ENCODE measurements around the gene EPHA6. TPM values are rescaled to one million over a fixed set of nuclear protein-coding genes. Genes with fewer than 3 reads are reported as not detected.

Gene EPHA6
- total RNA-seq, 1 experiment from 2014 or later, result 0.61 TPM

- Histone ChIP-seq H3K4me2 (ENCODE audit: insufficient read depth, insufficient read length, low read length) (no peak overlapping the region), H3K18ac (ENCODE audit: insufficient read length, low read depth, low read length) (no peak overlapping the region), H4K20me1 (ENCODE audit: control insufficient read depth, insufficient read depth, insufficient read length) (no peaks in the 10 kb centered on the region), H2AFZ (ENCODE audit: low read length) (no peak overlapping the region), H3K79me2 (ENCODE audit: insufficient read depth, low read length) (no peaks in the 10 kb centered on the region), H2BK20ac (ENCODE audit: low read depth, low read length, poor library complexity, severe bottlenecking) (no peak overlapping the region), H3K27me3 (ENCODE audit: insufficient read depth, low read length) (no peaks in the 10 kb centered on the region), H3K23ac (ENCODE audit: insufficient read length, low read depth, low read length) (no peak overlapping the region), H3K79me1 (ENCODE audit: insufficient read depth, low read depth, low read length, poor library complexity, severe bottlenecking) (no peaks in the 10 kb centered on the region), H2BK120ac (ENCODE audit: low read depth, low read length, poor library complexity, severe bottlenecking) (no peak overlapping the region), H2AK5ac (ENCODE audit: insufficient read length, low read length) (no peak overlapping the region), H4K5ac (ENCODE audit: insufficient read length, low read depth, low read length) (no peak overlapping the region), H4K91ac (ENCODE audit: insufficient read length, low read depth, low read length) (no peak overlapping the region), H4K8ac (replicated peaks; ENCODE audit: insufficient read length, low read depth, low read length) (no peak overlapping the region), H3K4ac (ENCODE audit: low read depth, low read length) (no peak overlapping the region), H3K9me3 (ENCODE audit: control insufficient read depth, low read depth, low read length) (no peaks in the 10 kb centered on the region), H3K56ac (ENCODE audit: insufficient read length, low read depth, low read length) (no peak overlapping the region), H3K9ac (ENCODE audit: extremely low read depth, insufficient read length, low read length) (no peak overlapping the region), H2BK15ac (ENCODE audit: low read depth, low read length) (no peak overlapping the region), H2BK12ac (ENCODE audit: insufficient read length, low read depth, low read length) (no peak overlapping the region), H3T11ph (ENCODE audit: low read length) (no peak overlapping the region), H3K4me1 (ENCODE audit: insufficient read depth, low read length) (no peaks in the 10 kb centered on the region), H2BK5ac (ENCODE audit: insufficient read length, low read length) (no peak overlapping the region), H3K23me2 (ENCODE audit: insufficient read length, low read depth, low read length, poor library complexity, severe bottlenecking) (no peaks in the 10 kb centered on the region), H3K14ac (ENCODE audit: insufficient read depth, low read length) (no peak overlapping the region), H3K27ac (ENCODE audit: insufficient read length, low read depth, low read length) (no peak overlapping the region)
- TF ChIP-seq, protein P1, sequence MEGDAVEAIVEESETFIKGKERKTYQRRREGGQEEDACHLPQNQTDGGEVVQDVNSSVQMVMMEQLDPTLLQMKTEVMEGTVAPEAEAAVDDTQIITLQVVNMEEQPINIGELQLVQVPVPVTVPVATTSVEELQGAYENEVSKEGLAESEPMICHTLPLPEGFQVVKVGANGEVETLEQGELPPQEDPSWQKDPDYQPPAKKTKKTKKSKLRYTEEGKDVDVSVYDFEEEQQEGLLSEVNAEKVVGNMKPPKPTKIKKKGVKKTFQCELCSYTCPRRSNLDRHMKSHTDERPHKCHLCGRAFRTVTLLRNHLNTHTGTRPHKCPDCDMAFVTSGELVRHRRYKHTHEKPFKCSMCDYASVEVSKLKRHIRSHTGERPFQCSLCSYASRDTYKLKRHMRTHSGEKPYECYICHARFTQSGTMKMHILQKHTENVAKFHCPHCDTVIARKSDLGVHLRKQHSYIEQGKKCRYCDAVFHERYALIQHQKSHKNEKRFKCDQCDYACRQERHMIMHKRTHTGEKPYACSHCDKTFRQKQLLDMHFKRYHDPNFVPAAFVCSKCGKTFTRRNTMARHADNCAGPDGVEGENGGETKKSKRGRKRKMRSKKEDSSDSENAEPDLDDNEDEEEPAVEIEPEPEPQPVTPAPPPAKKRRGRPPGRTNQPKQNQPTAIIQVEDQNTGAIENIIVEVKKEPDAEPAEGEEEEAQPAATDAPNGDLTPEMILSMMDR (conservative IDR thresholded peaks at IDR 0.05), result no peak
- Mint-ChIP-seq H3K27me3 (ENCODE audit: low read depth) (no peaks in the 10 kb centered on the region), H3K36me3 (ENCODE audit: insufficient read depth in 1 of 3, low read depth in 3 of 3) (0 out of 7 replicates have a peak, but pooled peaks cover 0 to 4% (median 1%) of the 10 kb centered on the region in 3 experiments), H3K27ac (no peak overlapping the region), H3K4me3 (no peak overlapping the region), H3K9me3 (no peaks in the 10 kb centered on the region), H3K4me1 (no peaks in the 10 kb centered on the region)
- no peak for DNase-seq
- no CpG with 5 or more reads among the region's 1 CpG for WGBS (ENCODE audit: extremely low coverage, insufficient read length, low lambda C conversion rate)
Measured at GRCh38 chr3:97647441-97647982, 833.1 kb downstream of the EPHA6 start.
